ENCODE measurements around the gene CCNB1IP1. TPM values are rescaled to one million over a fixed set of nuclear protein-coding genes. Genes with fewer than 3 reads are reported as not detected.

Gene CCNB1IP1
- total RNA-seq, 1 experiment from 2014 or later, result 151 TPM

DNA sequence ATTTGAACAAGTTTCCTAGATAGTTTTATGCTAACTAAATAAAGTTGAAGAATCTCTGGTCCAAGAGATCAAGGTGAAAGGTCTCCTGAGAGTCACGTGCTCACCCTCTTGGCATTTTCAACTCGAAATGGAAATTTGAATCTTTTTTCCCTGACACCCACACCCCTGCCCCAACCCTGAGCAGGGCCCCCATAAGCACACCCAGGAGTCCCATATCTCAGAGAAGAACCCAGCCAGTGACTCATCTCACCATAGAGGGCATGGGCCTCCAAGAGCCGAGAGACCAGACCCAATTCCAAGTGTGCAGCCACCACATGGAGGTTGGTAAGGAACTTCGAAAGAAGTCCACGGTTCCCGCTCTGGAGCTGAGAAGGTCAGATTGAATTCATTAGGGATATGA, 47.6 kb upstream of the CCNB1IP1 start:
- Mint-ChIP-seq H3K4me1 (no peaks in the 10 kb centered on the region), H3K27me3 (ENCODE audit: low read depth) (no peaks in the 10 kb centered on the region), H3K4me3 (no peak overlapping the region), H3K9me3 (no peaks in the 10 kb centered on the region), H3K36me3 (peaks cover 28% of the 10 kb centered on the region), H3K27ac (no peak overlapping the region)
- DNase-seq (ENCODE audit: low spot score) (no peak), ATAC-seq (no peak)
- CTCF ChIA-PET, result interaction anchor here (1.4 kb wide), 1 partner anchor 228 kb away, joined by 5 read pairs; no protein-coding TSS in a partner anchor
- POLR2A ChIA-PET, result no interaction called here
- TF ChIP-seq ZNF232 (CRISPR knock-in tag; IDR thresholded peaks at IDR 0.05), result no peak
- no peak for TF ChIP-seq ZMAT4 (CRISPR knock-in tag; IDR thresholded peaks at IDR 0.05)
- TF ChIP-seq SP1 (CRISPR knock-in tag; conservative IDR thresholded peaks at IDR 0.05), result no peak
- no peak for TF ChIP-seq CTCF (IDR thresholded peaks at IDR 0.05)
- TF ChIP-seq, protein P1, sequence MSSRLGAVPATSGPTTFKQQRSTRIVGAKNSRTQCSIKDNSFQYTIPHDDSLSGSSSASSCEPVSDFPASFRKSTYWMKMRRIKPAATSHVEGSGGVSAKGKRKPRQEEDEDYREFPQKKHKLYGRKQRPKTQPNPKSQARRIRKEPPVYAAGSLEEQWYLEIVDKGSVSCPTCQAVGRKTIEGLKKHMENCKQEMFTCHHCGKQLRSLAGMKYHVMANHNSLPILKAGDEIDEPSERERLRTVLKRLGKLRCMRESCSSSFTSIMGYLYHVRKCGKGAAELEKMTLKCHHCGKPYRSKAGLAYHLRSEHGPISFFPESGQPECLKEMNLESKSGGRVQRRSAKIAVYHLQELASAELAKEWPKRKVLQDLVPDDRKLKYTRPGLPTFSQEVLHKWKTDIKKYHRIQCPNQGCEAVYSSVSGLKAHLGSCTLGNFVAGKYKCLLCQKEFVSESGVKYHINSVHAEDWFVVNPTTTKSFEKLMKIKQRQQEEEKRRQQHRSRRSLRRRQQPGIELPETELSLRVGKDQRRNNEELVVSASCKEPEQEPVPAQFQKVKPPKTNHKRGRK (CRISPR knock-in tag; IDR thresholded peaks at IDR 0.05; ENCODE audit: borderline replicate concordance), result no peak
- TF ChIP-seq RORB (CRISPR knock-in tag; IDR thresholded peaks at IDR 0.05), result no peak
- no peak for TF ChIP-seq MXD4 (CRISPR knock-in tag; IDR thresholded peaks at IDR 0.05; ENCODE audit: borderline replicate concordance)
- TF ChIP-seq, protein P2, sequence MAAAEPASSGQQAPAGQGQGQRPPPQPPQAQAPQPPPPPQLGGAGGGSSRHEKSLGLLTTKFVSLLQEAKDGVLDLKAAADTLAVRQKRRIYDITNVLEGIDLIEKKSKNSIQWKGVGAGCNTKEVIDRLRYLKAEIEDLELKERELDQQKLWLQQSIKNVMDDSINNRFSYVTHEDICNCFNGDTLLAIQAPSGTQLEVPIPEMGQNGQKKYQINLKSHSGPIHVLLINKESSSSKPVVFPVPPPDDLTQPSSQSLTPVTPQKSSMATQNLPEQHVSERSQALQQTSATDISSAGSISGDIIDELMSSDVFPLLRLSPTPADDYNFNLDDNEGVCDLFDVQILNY (CRISPR knock-in tag; IDR thresholded peaks at IDR 0.05), result no peak
- TF ChIP-seq ZBTB21 (CRISPR knock-in tag; IDR thresholded peaks at IDR 0.05; ENCODE audit: borderline replicate concordance), result no peak
- no peak for TF ChIP-seq ATF6 (CRISPR knock-in tag; IDR thresholded peaks at IDR 0.05)
- TF ChIP-seq, protein P3, sequence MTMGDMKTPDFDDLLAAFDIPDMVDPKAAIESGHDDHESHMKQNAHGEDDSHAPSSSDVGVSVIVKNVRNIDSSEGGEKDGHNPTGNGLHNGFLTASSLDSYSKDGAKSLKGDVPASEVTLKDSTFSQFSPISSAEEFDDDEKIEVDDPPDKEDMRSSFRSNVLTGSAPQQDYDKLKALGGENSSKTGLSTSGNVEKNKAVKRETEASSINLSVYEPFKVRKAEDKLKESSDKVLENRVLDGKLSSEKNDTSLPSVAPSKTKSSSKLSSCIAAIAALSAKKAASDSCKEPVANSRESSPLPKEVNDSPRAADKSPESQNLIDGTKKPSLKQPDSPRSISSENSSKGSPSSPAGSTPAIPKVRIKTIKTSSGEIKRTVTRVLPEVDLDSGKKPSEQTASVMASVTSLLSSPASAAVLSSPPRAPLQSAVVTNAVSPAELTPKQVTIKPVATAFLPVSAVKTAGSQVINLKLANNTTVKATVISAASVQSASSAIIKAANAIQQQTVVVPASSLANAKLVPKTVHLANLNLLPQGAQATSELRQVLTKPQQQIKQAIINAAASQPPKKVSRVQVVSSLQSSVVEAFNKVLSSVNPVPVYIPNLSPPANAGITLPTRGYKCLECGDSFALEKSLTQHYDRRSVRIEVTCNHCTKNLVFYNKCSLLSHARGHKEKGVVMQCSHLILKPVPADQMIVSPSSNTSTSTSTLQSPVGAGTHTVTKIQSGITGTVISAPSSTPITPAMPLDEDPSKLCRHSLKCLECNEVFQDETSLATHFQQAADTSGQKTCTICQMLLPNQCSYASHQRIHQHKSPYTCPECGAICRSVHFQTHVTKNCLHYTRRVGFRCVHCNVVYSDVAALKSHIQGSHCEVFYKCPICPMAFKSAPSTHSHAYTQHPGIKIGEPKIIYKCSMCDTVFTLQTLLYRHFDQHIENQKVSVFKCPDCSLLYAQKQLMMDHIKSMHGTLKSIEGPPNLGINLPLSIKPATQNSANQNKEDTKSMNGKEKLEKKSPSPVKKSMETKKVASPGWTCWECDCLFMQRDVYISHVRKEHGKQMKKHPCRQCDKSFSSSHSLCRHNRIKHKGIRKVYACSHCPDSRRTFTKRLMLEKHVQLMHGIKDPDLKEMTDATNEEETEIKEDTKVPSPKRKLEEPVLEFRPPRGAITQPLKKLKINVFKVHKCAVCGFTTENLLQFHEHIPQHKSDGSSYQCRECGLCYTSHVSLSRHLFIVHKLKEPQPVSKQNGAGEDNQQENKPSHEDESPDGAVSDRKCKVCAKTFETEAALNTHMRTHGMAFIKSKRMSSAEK (CRISPR knock-in tag; IDR thresholded peaks at IDR 0.05; ENCODE audit: borderline replicate concordance), result no peak
- no peak for TF ChIP-seq GRHL2 (CRISPR knock-in tag; IDR thresholded peaks at IDR 0.05; ENCODE audit: insufficient replicate concordance, severe bottlenecking)
- TF ChIP-seq SMAD3 (CRISPR knock-in tag; IDR thresholded peaks at IDR 0.05; ENCODE audit: borderline replicate concordance), result no peak
- no peak for TF ChIP-seq IRF1 (CRISPR knock-in tag; IDR thresholded peaks at IDR 0.05)
- no peak for TF ChIP-seq NFYB (CRISPR knock-in tag; conservative IDR thresholded peaks at IDR 0.05; ENCODE audit: low read depth)
- no peak for TF ChIP-seq NFE2L1 (CRISPR knock-in tag; IDR thresholded peaks at IDR 0.05)
